Stomach (tissue), 4 donors: ENCODE data around the gene NFU1.

ENCODE experiments used
- POLR2A ChIP-seq, 4 donors: fragments of 450-650 bp; IDR thresholded peaks; one replicate each; pipeline ENCODE4 v1.6.1; 2016; ENCODE audit warnings: antibody characterized with exemption in 4 of 4, control low read depth in 2 of 4, mild to moderate bottlenecking in 1 of 4, moderate library complexity in 1 of 4
- TF ChIP-seq, protein P1 (sequence below), 7 experiments: fragments of 450-650 bp in 4 of 7; fragments of 200-600 bp in 3 of 7; sonication (generic) in 3 of 7; IDR thresholded peaks; one replicate each; pipeline ENCODE4 v1.5.1; 2016 to 2019; ENCODE audit warnings: antibody characterized with exemption in 7 of 7, control low read depth in 2 of 7, mild to moderate bottlenecking in 1 of 7

DNA sequence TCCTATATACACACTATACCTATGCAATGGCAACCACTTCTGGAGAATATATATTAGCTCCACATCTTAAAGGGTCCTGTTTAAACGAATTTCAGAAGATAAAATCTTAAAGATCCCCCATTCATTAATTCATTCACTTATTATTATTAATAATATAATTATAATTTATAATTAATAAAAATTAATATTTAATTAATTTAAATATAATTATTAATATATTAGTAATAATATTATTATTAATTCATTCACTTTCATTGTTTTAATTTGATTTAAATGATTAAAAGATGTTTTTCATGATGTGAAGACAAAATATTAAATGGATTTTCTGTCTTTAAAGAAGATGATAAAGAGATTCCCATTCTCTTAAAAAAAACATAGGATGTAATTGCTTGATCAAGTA is 21.1 kb downstream of the NFU1 start:
- TF ChIP-seq, protein P1, sequence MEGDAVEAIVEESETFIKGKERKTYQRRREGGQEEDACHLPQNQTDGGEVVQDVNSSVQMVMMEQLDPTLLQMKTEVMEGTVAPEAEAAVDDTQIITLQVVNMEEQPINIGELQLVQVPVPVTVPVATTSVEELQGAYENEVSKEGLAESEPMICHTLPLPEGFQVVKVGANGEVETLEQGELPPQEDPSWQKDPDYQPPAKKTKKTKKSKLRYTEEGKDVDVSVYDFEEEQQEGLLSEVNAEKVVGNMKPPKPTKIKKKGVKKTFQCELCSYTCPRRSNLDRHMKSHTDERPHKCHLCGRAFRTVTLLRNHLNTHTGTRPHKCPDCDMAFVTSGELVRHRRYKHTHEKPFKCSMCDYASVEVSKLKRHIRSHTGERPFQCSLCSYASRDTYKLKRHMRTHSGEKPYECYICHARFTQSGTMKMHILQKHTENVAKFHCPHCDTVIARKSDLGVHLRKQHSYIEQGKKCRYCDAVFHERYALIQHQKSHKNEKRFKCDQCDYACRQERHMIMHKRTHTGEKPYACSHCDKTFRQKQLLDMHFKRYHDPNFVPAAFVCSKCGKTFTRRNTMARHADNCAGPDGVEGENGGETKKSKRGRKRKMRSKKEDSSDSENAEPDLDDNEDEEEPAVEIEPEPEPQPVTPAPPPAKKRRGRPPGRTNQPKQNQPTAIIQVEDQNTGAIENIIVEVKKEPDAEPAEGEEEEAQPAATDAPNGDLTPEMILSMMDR (IDR thresholded peaks at IDR 0.05): no peak
- TF ChIP-seq POLR2A (IDR thresholded peaks at IDR 0.05): no peak
